ENCODE results near the gene SH3GL1.

DNA sequence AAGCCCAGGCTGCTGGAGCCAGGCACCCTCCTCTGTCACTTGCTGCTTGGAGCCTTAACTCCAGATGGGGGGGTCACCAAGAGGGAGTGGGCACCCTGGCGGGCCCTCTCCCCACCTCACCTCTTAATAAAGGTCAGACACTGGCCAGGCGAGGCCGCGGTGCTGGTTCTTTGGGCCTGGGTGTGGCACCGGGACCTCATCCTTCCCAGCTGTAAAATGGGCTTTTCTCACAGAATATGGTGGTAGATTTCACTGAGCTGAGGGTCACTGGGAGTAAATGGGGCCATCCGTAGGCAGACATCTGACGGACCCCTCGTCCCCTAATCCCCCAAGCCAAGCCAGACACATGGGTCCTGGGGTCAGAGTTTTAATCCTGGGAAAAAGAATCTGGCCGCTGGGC lies 76.7 kb downstream of the SH3GL1 start:
- TF ChIP-seq, protein P1, sequence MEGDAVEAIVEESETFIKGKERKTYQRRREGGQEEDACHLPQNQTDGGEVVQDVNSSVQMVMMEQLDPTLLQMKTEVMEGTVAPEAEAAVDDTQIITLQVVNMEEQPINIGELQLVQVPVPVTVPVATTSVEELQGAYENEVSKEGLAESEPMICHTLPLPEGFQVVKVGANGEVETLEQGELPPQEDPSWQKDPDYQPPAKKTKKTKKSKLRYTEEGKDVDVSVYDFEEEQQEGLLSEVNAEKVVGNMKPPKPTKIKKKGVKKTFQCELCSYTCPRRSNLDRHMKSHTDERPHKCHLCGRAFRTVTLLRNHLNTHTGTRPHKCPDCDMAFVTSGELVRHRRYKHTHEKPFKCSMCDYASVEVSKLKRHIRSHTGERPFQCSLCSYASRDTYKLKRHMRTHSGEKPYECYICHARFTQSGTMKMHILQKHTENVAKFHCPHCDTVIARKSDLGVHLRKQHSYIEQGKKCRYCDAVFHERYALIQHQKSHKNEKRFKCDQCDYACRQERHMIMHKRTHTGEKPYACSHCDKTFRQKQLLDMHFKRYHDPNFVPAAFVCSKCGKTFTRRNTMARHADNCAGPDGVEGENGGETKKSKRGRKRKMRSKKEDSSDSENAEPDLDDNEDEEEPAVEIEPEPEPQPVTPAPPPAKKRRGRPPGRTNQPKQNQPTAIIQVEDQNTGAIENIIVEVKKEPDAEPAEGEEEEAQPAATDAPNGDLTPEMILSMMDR (IDR thresholded peaks at IDR 0.05) = no peak
- TF ChIP-seq POLR2A (IDR thresholded peaks at IDR 0.05) = no peak
